ENCODE measurements around the gene SPOCK1.
"Not testable (repeated sequence)": the region's sequence is repeated elsewhere in the genome, so short reads cannot be mapped to it uniquely, and the experiment has no call there.

Gene SPOCK1

DNA sequence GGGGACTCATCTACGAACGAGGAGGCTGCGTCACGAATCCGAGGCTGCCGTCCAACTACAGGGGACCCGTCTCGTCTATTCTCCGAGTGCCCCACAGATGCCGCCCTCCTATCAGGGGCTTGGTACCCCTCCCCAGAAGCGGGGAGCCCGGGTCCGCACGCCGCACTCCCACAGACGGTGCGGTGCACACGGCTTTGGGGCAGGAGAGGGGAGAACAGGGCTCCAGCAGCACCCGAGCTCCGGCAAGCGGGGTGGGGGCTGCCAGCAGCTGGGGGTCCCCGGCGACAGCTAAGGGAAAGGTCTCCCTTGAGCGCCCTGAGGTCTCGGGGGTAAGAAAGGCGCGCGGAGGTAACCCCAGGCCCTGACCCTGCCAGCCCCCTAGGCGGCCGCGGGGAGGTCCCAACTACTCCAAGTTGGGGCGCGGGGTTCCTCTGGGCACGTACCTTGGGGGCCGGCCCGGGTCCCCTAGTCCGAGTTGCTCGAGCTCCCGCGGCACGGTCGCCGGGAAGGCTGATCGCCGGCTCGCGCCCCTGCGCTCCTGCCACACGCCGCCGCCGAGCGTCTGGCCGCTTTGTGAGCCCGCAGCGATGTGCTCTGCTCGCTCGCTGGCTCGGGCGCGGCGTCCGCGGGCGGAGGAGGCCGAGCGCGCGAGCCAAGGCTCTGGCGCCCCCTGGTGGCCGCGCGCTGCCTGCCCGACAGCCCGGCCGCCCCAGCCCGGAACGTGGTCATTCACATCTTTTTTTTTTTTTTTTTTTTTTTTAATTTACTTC lies at the start of gene SPOCK1:
Gene SPOCK1, minus strand, starts transcription at position 591 of the 770 bp plus-strand sequence.
- Histone ChIP-seq H3K36me3 (ENCODE audit: control insufficient read depth, insufficient read depth, low read length) (no peaks in the 10 kb centered on the region), H3K4me1 (ENCODE audit: control insufficient read depth, insufficient read depth, low read length) (peaks cover 4% of the 10 kb centered on the region), H3K9me3 (ENCODE audit: control insufficient read depth, low read length) (no peaks in the 10 kb centered on the region), H3K27me3 (ENCODE audit: control insufficient read depth, insufficient read depth, low read length) (peaks cover 26% of the 10 kb centered on the region), H3K9ac (ENCODE audit: low read length) (no peak within 1 kb of the TSS), H3K4me3 (ENCODE audit: low read length) (no peak within 1 kb of the TSS)

DNA sequence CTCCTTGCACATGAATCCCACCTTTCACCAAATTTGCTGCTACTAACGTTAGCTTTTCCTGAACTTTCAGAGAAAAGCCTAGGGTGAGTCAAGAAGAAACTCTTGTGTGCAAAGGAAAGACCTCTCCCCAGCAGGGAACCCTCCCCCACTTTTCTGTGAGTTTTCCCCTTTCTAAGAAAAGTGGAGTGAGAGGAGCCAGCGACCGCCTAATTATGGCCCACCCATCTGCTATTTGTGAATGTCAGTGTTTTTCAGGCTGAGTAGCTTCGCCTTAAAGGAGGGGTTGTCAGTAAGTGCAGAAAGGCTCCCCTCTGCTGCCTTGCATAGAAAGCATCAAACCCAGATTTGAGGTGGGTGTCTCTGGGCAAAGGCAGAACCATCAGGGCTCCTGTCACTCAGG lies 46.8 kb upstream of the SPOCK1 start:
- Histone ChIP-seq H3K36me3 (ENCODE audit: control insufficient read depth, insufficient read depth, low read length) (no peaks in the 10 kb centered on the region), H3K27me3 (ENCODE audit: control insufficient read depth, insufficient read depth, low read length) (no peaks in the 10 kb centered on the region), H3K9me3 (ENCODE audit: control insufficient read depth, low read length) (no peaks in the 10 kb centered on the region), H3K4me3 (ENCODE audit: low read length) (no peak overlapping the region), H3K4me1 (ENCODE audit: control insufficient read depth, insufficient read depth, low read length) (no peaks in the 10 kb centered on the region), H3K9ac (ENCODE audit: low read length) (no peak overlapping the region)

DNA sequence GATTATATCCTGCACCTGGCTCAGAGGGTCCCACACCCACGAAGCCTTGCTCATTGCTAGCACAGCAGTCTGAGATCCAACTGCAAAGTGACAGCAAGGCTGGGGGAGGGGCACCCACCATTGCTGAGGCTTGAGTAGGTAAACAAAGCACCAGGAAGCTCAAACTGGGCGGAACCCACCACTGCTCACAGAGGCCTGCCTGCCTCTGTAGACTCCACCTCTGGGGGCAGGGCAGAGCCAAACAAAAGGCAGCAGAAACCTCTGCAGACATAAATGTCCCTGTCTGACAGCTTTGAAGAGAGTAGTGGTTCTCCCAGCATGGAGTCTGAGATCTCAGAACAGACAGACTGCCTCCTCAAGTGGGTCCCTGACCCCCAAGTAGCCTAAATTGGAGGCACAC lies 36.3 kb upstream of the SPOCK1 start:
- H3K27me3 ChIP-seq (ENCODE audit: control insufficient read depth, insufficient read depth, low read length); H3K9ac ChIP-seq (ENCODE audit: low read length); H3K4me1 ChIP-seq (ENCODE audit: control insufficient read depth, insufficient read depth, low read length); H3K9me3 ChIP-seq (ENCODE audit: control insufficient read depth, low read length); H3K4me3 ChIP-seq (ENCODE audit: low read length); H3K36me3 ChIP-seq (ENCODE audit: control insufficient read depth, insufficient read depth, low read length): not testable (repeated sequence)

DNA sequence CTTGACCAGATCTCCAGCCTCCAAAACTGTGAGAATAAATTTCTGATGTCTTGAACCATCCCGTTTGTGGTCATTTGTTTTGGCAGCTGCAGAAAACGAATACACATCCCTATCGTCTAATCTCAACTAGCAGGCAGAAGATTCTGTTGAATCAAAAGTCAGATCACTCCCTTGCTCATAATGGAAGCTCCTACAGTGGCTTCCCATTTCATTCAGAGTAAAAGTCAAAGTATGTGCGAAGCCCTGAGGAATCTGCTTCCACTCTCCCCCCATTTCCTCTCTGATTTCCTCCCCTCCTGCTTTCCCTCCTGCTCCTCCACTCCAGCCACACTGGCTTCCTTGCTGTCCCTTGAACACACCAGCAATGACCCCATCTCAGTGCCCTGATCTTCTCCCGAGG lies 34.8 kb upstream of the SPOCK1 start:
- no peaks in the 10 kb centered on the region for H3K9me3 ChIP-seq (ENCODE audit: control insufficient read depth, low read length)
- no peaks in the 10 kb centered on the region for H3K27me3 ChIP-seq (ENCODE audit: control insufficient read depth, insufficient read depth, low read length)
- H3K4me3 ChIP-seq (ENCODE audit: low read length) = no peak overlapping the region
- no peaks in the 10 kb centered on the region for H3K36me3 ChIP-seq (ENCODE audit: control insufficient read depth, insufficient read depth, low read length)
- H3K9ac ChIP-seq (ENCODE audit: low read length) = no peak overlapping the region
- no peaks in the 10 kb centered on the region for H3K4me1 ChIP-seq (ENCODE audit: control insufficient read depth, insufficient read depth, low read length)

DNA sequence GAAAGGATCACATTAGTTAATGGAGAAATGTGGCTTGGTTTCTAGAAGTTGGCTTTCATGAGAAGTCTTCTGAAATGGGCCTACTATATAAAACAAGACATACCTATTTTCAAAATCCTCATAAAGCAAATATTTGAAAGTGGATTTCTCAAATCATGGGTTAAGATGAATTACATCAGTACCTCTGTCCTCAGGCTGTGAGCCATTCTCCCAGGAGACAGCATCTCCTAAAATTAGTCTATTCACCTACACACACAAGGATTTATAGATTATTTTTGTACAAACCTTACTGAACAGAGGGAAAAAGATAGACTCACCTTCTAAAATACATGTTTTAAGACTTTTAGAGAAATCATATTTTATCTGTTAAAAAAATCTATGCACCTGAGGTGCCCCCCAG lies 32.1 kb upstream of the SPOCK1 start:
- Histone ChIP-seq H3K9me3 (ENCODE audit: control insufficient read depth, low read length) (no peaks in the 10 kb centered on the region), H3K9ac (ENCODE audit: low read length) (no peak overlapping the region), H3K4me1 (ENCODE audit: control insufficient read depth, insufficient read depth, low read length) (no peaks in the 10 kb centered on the region), H3K4me3 (ENCODE audit: low read length) (no peak overlapping the region), H3K27me3 (ENCODE audit: control insufficient read depth, insufficient read depth, low read length) (no peaks in the 10 kb centered on the region), H3K36me3 (ENCODE audit: control insufficient read depth, insufficient read depth, low read length) (no peaks in the 10 kb centered on the region)

DNA sequence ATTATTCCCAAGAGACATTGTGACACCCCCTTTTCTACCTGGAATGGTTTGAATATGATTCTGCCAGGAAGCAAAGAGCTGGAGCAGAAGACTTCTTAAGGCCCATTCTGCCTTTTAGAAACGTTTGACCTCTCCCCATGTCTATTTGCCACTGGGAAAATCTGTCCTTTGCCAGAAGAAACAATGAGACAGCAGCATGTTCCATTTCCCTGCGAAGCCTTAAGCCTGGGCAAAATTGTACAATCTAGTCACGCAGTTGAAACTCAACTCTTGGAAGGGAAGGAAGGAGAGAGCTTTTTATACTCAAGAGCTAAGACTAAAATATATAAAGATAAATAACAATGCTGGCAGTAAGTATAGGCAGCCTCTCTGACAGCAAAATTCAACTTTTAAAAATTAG lies 22.1 kb upstream of the SPOCK1 start:
- Histone ChIP-seq H3K4me1 (ENCODE audit: control insufficient read depth, insufficient read depth, low read length) (no peaks in the 10 kb centered on the region), H3K27me3 (ENCODE audit: control insufficient read depth, insufficient read depth, low read length) (no peaks in the 10 kb centered on the region), H3K36me3 (ENCODE audit: control insufficient read depth, insufficient read depth, low read length) (no peaks in the 10 kb centered on the region), H3K9ac (ENCODE audit: low read length) (no peak overlapping the region), H3K4me3 (ENCODE audit: low read length) (no peak overlapping the region), H3K9me3 (ENCODE audit: control insufficient read depth, low read length) (no peaks in the 10 kb centered on the region)

DNA sequence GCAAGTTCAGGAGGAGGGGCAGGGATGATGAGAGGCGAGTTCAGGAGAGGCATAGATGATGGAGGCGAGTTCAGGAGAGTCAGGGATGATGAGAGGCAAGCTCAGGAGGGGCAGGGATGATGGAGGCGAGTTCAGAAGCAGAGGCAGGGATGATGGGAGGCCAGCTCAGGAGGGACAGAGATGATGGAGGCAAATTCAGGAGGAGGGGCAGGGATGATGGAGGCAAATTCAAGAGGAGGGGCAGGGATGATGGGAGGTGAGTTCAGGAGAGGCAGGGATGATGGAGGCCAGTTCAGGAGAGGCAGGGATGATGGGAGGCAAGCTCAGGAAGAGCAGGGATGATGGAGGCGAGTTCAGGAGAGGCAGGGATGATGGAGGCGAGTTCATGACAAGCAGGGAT lies 17.8 kb upstream of the SPOCK1 start:
- Histone ChIP-seq H3K36me3 (ENCODE audit: control insufficient read depth, insufficient read depth, low read length) (no peaks in the 10 kb centered on the region), H3K27me3 (ENCODE audit: control insufficient read depth, insufficient read depth, low read length) (no peaks in the 10 kb centered on the region), H3K4me1 (ENCODE audit: control insufficient read depth, insufficient read depth, low read length) (no peaks in the 10 kb centered on the region), H3K4me3 (ENCODE audit: low read length) (no peak overlapping the region), H3K9me3 (ENCODE audit: control insufficient read depth, low read length) (no peaks in the 10 kb centered on the region), H3K9ac (ENCODE audit: low read length) (no peak overlapping the region)

DNA sequence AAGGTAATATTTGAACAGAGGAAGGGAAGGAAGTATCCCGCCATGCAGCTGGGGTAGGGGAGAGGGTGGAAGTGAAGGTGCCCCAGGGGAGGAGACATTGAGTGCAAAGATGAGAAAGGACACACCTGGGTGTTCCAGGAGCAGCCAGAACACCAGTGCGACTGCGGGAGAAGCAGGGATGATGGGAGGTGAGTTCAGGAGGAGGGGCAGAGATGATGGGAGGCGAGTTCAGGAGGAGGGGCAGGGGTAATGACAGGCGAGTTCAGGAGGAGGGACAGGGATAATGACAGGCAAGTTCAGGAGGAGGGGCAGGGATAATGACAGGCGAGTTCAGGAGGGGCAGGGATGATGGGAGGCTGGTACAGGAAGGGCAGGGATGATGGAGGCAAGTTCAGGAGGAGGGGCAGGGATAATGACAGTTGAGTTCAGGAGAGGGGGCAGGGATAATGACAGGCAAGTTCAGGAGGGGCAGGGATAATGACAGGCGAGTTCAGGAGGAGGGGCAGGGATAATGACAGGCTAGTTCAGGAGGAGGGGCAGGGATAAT lies 17.2 kb upstream of the SPOCK1 start:
- Histone ChIP-seq H3K4me3 (ENCODE audit: low read length) (no peak overlapping the region), H3K27me3 (ENCODE audit: control insufficient read depth, insufficient read depth, low read length) (no peaks in the 10 kb centered on the region), H3K9ac (ENCODE audit: low read length) (no peak overlapping the region), H3K9me3 (ENCODE audit: control insufficient read depth, low read length) (no peaks in the 10 kb centered on the region), H3K4me1 (ENCODE audit: control insufficient read depth, insufficient read depth, low read length) (no peaks in the 10 kb centered on the region), H3K36me3 (ENCODE audit: control insufficient read depth, insufficient read depth, low read length) (no peaks in the 10 kb centered on the region)

DNA sequence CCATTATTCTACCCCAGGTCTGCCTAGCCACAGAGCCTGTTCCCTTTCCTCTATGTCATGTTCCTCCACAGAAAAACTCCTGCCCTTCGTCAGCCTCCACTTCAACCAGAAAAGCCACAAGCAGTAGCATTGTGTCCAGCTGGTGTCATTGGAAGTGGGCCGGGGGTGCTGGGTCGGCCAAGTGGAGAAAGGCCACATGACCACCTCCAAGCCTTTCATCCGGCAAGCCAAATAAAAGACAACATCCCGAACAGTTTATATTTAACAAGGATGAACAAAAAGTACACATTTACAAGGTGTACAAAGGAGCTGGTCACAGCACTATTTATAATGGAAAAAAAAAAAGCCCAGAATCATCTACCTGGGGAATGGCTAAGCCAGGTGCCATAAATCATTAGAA lies 16.1 kb upstream of the SPOCK1 start:
- H3K9ac ChIP-seq (ENCODE audit: low read length) = no peak overlapping the region
- H3K36me3 ChIP-seq (ENCODE audit: control insufficient read depth, insufficient read depth, low read length) = no peaks in the 10 kb centered on the region
- H3K4me3 ChIP-seq (ENCODE audit: low read length) = no peak overlapping the region
- no peaks in the 10 kb centered on the region for H3K4me1 ChIP-seq (ENCODE audit: control insufficient read depth, insufficient read depth, low read length)
- H3K9me3 ChIP-seq (ENCODE audit: control insufficient read depth, low read length) = no peaks in the 10 kb centered on the region
- no peaks in the 10 kb centered on the region for H3K27me3 ChIP-seq (ENCODE audit: control insufficient read depth, insufficient read depth, low read length)

DNA sequence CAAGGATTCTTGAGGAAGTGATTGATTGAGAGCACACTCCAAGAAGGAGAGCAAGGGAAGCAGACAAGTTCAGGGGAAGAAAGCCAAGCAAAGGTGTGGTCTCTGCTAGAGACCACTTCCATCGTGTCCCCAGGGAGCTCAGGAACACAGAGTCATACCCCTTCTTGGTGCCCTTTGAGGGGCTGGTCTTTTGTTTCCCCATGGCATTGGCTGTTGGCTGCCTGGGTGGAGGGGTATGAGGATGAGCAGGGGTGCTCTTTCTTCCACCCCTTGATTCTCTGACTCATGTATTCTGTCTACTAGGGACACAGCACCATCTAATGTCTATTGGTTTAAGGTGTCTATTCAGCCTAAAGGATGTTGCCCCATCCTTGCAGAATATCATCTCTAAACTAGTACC lies 11.5 kb upstream of the SPOCK1 start:
- Histone ChIP-seq H3K36me3 (ENCODE audit: control insufficient read depth, insufficient read depth, low read length) (no peaks in the 10 kb centered on the region), H3K4me3 (ENCODE audit: low read length) (no peak overlapping the region), H3K4me1 (ENCODE audit: control insufficient read depth, insufficient read depth, low read length) (no peaks in the 10 kb centered on the region), H3K27me3 (ENCODE audit: control insufficient read depth, insufficient read depth, low read length) (no peaks in the 10 kb centered on the region), H3K9ac (ENCODE audit: low read length) (no peak overlapping the region), H3K9me3 (ENCODE audit: control insufficient read depth, low read length) (no peaks in the 10 kb centered on the region)

DNA sequence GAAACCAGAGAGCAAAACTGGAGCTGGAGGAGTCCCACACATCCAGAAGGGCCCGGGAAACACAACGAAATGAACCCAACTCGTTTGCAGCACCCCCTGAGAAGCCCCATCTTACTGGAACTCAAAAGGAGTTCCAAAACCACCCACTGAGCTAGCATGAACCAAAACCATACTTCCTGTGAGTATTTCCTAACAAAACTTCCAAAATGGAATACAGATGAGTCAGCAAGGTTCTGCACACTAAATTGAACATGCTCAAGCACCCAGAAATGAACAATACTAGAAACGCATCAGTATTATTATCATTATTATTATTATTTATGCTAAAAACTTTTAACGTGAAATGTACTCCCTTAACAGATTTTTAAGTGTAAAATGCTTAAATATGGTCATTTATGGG lies 8.0 kb upstream of the SPOCK1 start:
- H3K9me3 ChIP-seq (ENCODE audit: control insufficient read depth, low read length) = no peaks in the 10 kb centered on the region
- peaks cover 2% of the 10 kb centered on the region for H3K27me3 ChIP-seq (ENCODE audit: control insufficient read depth, insufficient read depth, low read length)
- H3K4me1 ChIP-seq (ENCODE audit: control insufficient read depth, insufficient read depth, low read length) = no peaks in the 10 kb centered on the region
- H3K4me3 ChIP-seq (ENCODE audit: low read length) = no peak overlapping the region
- H3K36me3 ChIP-seq (ENCODE audit: control insufficient read depth, insufficient read depth, low read length) = no peaks in the 10 kb centered on the region
- no peak overlapping the region for H3K9ac ChIP-seq (ENCODE audit: low read length)

DNA sequence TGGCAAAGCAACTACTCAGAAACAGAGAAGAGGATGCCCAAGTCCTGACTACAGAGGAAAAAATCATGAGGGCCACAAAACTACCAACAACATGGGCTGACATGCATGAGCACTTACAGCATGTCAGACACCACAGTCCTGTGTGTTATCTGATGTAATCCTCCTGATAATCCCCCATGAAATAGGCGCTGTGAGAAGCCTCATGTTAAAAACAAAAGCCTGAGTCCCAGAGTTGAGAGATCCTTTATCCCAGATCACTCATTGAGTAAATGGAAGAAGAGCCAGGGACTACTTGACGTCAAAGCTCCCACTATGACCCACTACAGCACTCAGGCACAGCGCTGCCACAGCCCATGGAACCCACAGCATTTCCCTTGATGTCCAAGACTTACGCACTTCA lies 7.2 kb upstream of the SPOCK1 start:
- Histone ChIP-seq H3K4me3 (ENCODE audit: low read length) (no peak overlapping the region), H3K36me3 (ENCODE audit: control insufficient read depth, insufficient read depth, low read length) (no peaks in the 10 kb centered on the region), H3K9ac (ENCODE audit: low read length) (no peak overlapping the region), H3K27me3 (ENCODE audit: control insufficient read depth, insufficient read depth, low read length) (peaks cover 2% of the 10 kb centered on the region), H3K9me3 (ENCODE audit: control insufficient read depth, low read length) (no peaks in the 10 kb centered on the region), H3K4me1 (ENCODE audit: control insufficient read depth, insufficient read depth, low read length) (no peaks in the 10 kb centered on the region)

DNA sequence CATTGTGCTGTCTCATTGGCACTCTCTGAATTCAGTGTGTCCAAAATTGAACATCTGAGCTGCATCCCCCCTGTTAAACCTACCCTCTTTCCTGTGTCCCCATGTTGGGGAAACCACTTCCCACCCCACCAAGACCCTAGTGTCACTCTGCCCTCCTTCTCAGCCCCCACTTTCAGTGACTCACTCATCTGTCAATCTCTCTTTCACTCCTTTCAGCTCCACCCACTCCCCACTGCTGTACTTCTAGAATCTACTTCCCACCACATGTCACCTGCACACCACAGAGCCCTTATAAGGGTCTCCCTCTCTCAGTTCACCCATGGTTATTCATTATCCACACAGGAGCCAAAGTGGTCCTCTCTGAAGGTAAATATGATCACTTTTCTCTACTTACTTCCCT lies 5.8 kb upstream of the SPOCK1 start:
- no peak overlapping the region for H3K9ac ChIP-seq (ENCODE audit: low read length)

More for the DNA sequence above, 5.8 kb upstream of the SPOCK1 start:
- H3K9me3 ChIP-seq (ENCODE audit: control insufficient read depth, low read length) = no peaks in the 10 kb centered on the region
- H3K4me1 ChIP-seq (ENCODE audit: control insufficient read depth, insufficient read depth, low read length) = no peaks in the 10 kb centered on the region
- peaks cover 2% of the 10 kb centered on the region for H3K27me3 ChIP-seq (ENCODE audit: control insufficient read depth, insufficient read depth, low read length)
- no peak overlapping the region for H3K4me3 ChIP-seq (ENCODE audit: low read length)
- no peaks in the 10 kb centered on the region for H3K36me3 ChIP-seq (ENCODE audit: control insufficient read depth, insufficient read depth, low read length)

Data from mucosa of stomach (tissue), 1 donor.